ENCODE results near the gene SIMC1.

SIMC1 gene

DNA sequence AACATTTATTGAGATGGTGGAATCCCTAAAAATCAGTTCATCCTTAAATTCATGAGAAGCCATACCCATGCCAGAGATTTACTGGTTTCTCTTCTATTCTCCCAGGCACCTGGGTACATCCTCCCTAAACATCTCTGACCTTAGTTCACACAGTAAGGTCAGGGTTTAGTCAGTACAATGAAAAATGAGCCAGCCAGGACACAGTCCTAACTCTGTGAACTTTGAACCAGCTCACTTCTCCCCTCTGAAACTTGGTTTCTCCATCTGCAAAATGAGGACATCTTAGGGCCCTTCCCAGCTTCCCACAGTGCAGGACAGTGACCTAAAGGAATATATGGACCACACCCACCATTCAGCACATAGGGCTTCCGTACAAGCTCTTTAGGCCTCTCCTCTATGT lies 148.3 kb downstream of the SIMC1 start:
- H3K9me2 ChIP-seq (ENCODE audit: low read depth, low read length), result no peaks in the 10 kb centered on the region
- H3K4me1 ChIP-seq (ENCODE audit: insufficient read depth, low read length, severe bottlenecking), result peaks cover 28% of the 10 kb centered on the region
- H3F3A ChIP-seq (ENCODE audit: insufficient read depth, low read length), result no peaks in the 10 kb centered on the region
- H3K4me3 ChIP-seq (ENCODE audit: low read depth, low read length, poor library complexity, severe bottlenecking), result peak overlapping the region; percentile 94
- H3K36me3 ChIP-seq (ENCODE audit: insufficient read depth, low read length), result peaks cover 82% of the 10 kb centered on the region
- peaks cover 30% of the 10 kb centered on the region for H3K79me2 ChIP-seq (ENCODE audit: insufficient read depth, low read length)
- no peak overlapping the region for H3K27ac ChIP-seq (ENCODE audit: low read depth, low read length, poor library complexity, severe bottlenecking)
- no peaks in the 10 kb centered on the region for H3K27me3 ChIP-seq (ENCODE audit: insufficient read depth, low read length)
- no peaks in the 10 kb centered on the region for H4K20me1 ChIP-seq (ENCODE audit: insufficient read depth, low read length)
- no peaks in the 10 kb centered on the region for H3K9me3 ChIP-seq (ENCODE audit: low read length)
- H2AFZ ChIP-seq (ENCODE audit: low read length), result no peak overlapping the region
- H3K4me2 ChIP-seq (ENCODE audit: low read length), result peak overlapping the region; percentile 93
- TF ChIP-seq EZH2 (IDR thresholded peaks at IDR 0.05; ENCODE audit: borderline replicate concordance, low read length), result no peak
- TF ChIP-seq, protein P1, sequence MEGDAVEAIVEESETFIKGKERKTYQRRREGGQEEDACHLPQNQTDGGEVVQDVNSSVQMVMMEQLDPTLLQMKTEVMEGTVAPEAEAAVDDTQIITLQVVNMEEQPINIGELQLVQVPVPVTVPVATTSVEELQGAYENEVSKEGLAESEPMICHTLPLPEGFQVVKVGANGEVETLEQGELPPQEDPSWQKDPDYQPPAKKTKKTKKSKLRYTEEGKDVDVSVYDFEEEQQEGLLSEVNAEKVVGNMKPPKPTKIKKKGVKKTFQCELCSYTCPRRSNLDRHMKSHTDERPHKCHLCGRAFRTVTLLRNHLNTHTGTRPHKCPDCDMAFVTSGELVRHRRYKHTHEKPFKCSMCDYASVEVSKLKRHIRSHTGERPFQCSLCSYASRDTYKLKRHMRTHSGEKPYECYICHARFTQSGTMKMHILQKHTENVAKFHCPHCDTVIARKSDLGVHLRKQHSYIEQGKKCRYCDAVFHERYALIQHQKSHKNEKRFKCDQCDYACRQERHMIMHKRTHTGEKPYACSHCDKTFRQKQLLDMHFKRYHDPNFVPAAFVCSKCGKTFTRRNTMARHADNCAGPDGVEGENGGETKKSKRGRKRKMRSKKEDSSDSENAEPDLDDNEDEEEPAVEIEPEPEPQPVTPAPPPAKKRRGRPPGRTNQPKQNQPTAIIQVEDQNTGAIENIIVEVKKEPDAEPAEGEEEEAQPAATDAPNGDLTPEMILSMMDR (IDR thresholded peaks at IDR 0.05; ENCODE audit: low read length), result no peak
- H3K9ac ChIP-seq (ENCODE audit: low read length), result peak overlapping the region; percentile 95; the same call in 1 of the 2 replicates

DNA sequence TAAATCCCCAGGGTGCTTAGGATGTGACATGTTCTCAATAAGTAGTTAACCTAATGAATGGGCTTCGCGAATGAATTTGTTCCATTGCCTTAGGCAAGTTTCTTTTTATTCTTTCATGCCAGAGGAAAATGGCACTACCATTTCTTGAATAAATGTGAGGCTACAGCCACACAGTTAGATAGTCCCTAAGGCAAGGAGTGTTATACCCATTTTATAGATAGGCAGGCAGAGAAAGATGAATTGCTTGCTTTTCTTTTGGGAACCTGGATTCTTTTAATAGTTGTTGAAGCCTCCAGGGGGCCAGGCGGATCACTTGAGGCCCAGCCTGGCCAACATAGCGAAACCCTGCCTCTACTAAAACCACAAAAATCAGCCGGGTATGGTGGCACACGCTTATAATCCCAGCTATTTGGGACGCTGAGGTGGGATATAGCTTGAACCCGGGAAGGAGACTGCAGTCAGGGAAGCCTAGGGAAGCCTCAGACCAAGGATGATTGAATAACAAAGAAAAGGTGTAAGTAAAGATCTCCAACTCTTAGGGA lies 149.2 kb downstream of the SIMC1 start:
- no peak overlapping the region for H2AFZ ChIP-seq (ENCODE audit: low read length)
- peaks cover 30% of the 10 kb centered on the region for H3K79me2 ChIP-seq (ENCODE audit: insufficient read depth, low read length)
- peaks cover 28% of the 10 kb centered on the region for H3K4me1 ChIP-seq (ENCODE audit: insufficient read depth, low read length, severe bottlenecking)
- H3K27ac ChIP-seq (ENCODE audit: low read depth, low read length, poor library complexity, severe bottlenecking), result peak overlapping the region; percentile 32
- no peaks in the 10 kb centered on the region for H3K9me3 ChIP-seq (ENCODE audit: low read length)
- H3K4me3 ChIP-seq (ENCODE audit: low read depth, low read length, poor library complexity, severe bottlenecking), result peak overlapping the region; percentile 94
- peaks cover 82% of the 10 kb centered on the region for H3K36me3 ChIP-seq (ENCODE audit: insufficient read depth, low read length)
- H3K4me2 ChIP-seq (ENCODE audit: low read length), result peak overlapping the region; percentile 93
- H3K9ac ChIP-seq (ENCODE audit: low read length), result peak overlapping the region; percentile 95
- no peaks in the 10 kb centered on the region for H4K20me1 ChIP-seq (ENCODE audit: insufficient read depth, low read length)
- H3K27me3 ChIP-seq (ENCODE audit: insufficient read depth, low read length), result no peaks in the 10 kb centered on the region
- no peaks in the 10 kb centered on the region for H3K9me2 ChIP-seq (ENCODE audit: low read depth, low read length)
- TF ChIP-seq, protein P1 (IDR thresholded peaks at IDR 0.05; ENCODE audit: low read length), result no peak
- no peak for TF ChIP-seq EZH2 (IDR thresholded peaks at IDR 0.05; ENCODE audit: borderline replicate concordance, low read length)
- no peaks in the 10 kb centered on the region for H3F3A ChIP-seq (ENCODE audit: insufficient read depth, low read length)

DNA sequence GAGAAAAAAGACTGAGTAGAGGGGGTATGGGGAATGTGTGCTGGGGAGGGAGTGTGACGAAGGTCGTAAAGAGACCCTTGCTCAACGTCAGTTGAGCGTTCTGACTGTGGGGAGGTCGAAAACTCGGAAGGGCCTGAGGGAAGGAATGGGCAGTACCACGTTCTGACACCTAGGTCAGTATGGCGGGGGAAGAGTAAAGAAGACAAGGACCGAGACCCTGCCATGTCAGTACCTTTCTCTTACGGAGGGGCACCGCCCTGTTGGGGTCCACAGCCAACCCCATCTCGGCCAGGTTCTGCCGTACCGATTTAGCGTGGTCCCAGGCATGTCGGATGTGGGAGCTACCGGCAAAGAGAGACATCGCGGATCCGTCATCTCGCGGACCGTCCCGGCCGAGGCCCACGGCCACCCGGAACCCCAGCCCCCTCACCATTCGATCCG lies 149.8 kb downstream of the SIMC1 start:
- Histone ChIP-seq H2AFZ (ENCODE audit: low read length) (no peak overlapping the region), H3K36me3 (ENCODE audit: insufficient read depth, low read length) (peaks cover 78% of the 10 kb centered on the region), H3K9ac (ENCODE audit: low read length) (peak overlapping the region; percentile 95), H3F3A (ENCODE audit: insufficient read depth, low read length) (no peaks in the 10 kb centered on the region), H3K9me2 (ENCODE audit: low read depth, low read length) (no peaks in the 10 kb centered on the region), H3K4me1 (ENCODE audit: insufficient read depth, low read length, severe bottlenecking) (peaks cover 28% of the 10 kb centered on the region), H3K27ac (ENCODE audit: low read depth, low read length, poor library complexity, severe bottlenecking) (peak overlapping the region; percentile 32), H3K4me2 (ENCODE audit: low read length) (peak overlapping the region; percentile 93), H3K27me3 (ENCODE audit: insufficient read depth, low read length) (no peaks in the 10 kb centered on the region), H3K79me2 (ENCODE audit: insufficient read depth, low read length) (peaks cover 30% of the 10 kb centered on the region), H4K20me1 (ENCODE audit: insufficient read depth, low read length) (no peaks in the 10 kb centered on the region), H3K4me3 (ENCODE audit: low read depth, low read length, poor library complexity, severe bottlenecking) (peak overlapping the region; percentile 94), H3K9me3 (ENCODE audit: low read length) (no peaks in the 10 kb centered on the region)
- no peak for TF ChIP-seq EZH2 (IDR thresholded peaks at IDR 0.05; ENCODE audit: borderline replicate concordance, low read length)
- TF ChIP-seq, protein P1 (IDR thresholded peaks at IDR 0.05; ENCODE audit: low read length), result no peak
